Psoas muscle (tissue), 8 donors: ENCODE results near the gene GPRC5A. TPM values are rescaled to one million over a fixed set of nuclear protein-coding genes. Genes with fewer than 3 reads are reported as not detected.

ENCODE experiments used
- ATAC-seq, 4 donors: fragments of 200-7000 bp; cut with Tn5 transposase; one replicate each; pipeline ENCODE4 v1.9.1; 2020; ENCODE audit warnings: moderate library complexity in 3 of 4, mild to moderate bottlenecking in 2 of 4
- DNase-seq, 2 donors: peaks; one replicate each; pipeline ENCODE4 v3.0.0-alpha.2; 2020
- H3K27ac ChIP-seq: fragments of 200-600 bp; one replicate; pipeline ENCODE4 v1.8.0; 2022
- H3K27me3 ChIP-seq, 3 donors: fragments of 200-600 bp in 1 of 3; one replicate each; pipeline versions ENCODE4 v1.6.1 to v1.8.0; 2013 to 2022; ENCODE audit warnings: low read length in 2 of 3, mild to moderate bottlenecking in 2 of 3, moderate library complexity in 1 of 3; ENCODE audit not compliant: insufficient read depth in 3 of 3
- H3K36me3 ChIP-seq, 2 donors: fragments of 200-600 bp in 1 of 2; one replicate each; pipeline versions ENCODE4 v1.6.1 to v1.8.0; 2013 to 2022; ENCODE audit warnings: low read depth in 1 of 2, mild to moderate bottlenecking in 1 of 2, moderate library complexity in 1 of 2; ENCODE audit not compliant: insufficient read depth in 1 of 2
- H3K4me1 ChIP-seq: fragments of 200-600 bp; one replicate; pipeline ENCODE4 v1.8.0; 2022
- H3K4me3 ChIP-seq: fragments of 200-600 bp; one replicate; pipeline ENCODE4 v1.8.0; 2022; ENCODE audit warnings: mild to moderate bottlenecking
- H3K9me3 ChIP-seq: fragments of 200-600 bp; one replicate; pipeline ENCODE4 v1.8.0; 2022
- WGBS, 3 donors: extraction: QIAGEN DNeasy Blood & Tissue Kit; methylation state at CpG; one replicate each; pipeline versions ENCODE4 v1.1.6 to v1.1.7; 2013; 5-methylcytosine and 5-hydroxymethylcytosine counted together
- intact Hi-C, 2 donors: fragments of 100-400 bp; cut with DNase I; formaldehyde crosslinking; loops; one replicate each; pipeline versions ENCODE4 v1.11.0 to v1.14.2; 2022
- polyA plus RNA-seq, 3 donors: library from polyadenylated mRNA; stranded (reverse); fragments of 200-250 nt; gene quantifications; one replicate each; pipeline ENCODE4 v1.2.3, GENCODE V29; 2013
- total RNA-seq, 4 donors: library from RNA; stranded (reverse); fragmentation: NEBNext Ultra II Directional in 2 of 4; extraction: Animal tissue kit (Norgen Biotek cat#: 25700) in 2 of 4; gene quantifications; one replicate each; pipeline versions ENCODE4 v1.2.1 to v1.2.4, GENCODE V29; 2021 to 2023
- TF ChIP-seq, protein P1 (sequence below): fragments of 200-600 bp; IDR thresholded peaks from one replicate; pipeline ENCODE4 v1.8.0; 2022; ENCODE audit warnings: antibody characterized with exemption
- donor health status: healthy with polysubstance abuse.
- donor health status: DM: no; HTN: no; CAD: no; lungs with moderate emphysema.
- donor health status: Bipolar disorder and iron deficiency.
- donor health status: healthy.
- donor health status: DM: yes; HTN: yes; CAD: no.
- donor health status: DM: no; HTN: no; CAD: no.
- donor health status: DM: no; HTN: no; CAD: no.
- donor health status: DM: yes; HTN: yes; CAD: no.

Gene GPRC5A
- total and polyA plus RNA-seq, 7 donors, result 0.09 to 0.99 (median 0.28) TPM

DNA sequence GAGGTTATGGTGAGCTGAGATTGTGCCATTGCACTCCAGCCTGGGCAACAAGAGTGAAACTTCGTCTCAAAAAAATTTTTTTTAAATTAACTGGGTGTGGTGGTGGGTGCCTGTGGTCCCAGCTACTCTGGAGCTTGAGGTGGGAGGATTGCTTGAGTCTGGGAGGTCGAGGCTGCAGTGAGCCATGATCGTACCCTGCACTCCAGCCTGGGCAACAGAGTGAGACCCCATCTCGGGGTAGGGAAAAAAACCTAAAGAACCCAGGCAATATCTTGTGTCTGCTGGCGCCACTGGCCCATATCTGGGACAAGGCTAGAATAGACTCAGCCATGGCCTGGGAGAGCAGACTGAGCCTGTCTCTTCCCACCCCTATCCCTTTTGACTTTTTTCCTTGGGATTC, 9.1 kb upstream of the GPRC5A start:
- intact Hi-C loops, result no loop called here
- 89 to 92% (median 90%) methylated on average over 5 of the region's 5 CpGs for WGBS, 3 donors
- Histone ChIP-seq H3K9me3 (no peaks in the 10 kb centered on the region), H3K27me3 (no peaks in the 10 kb centered on the region), H3K4me1 (no peaks in the 10 kb centered on the region), H3K27ac (no peak overlapping the region), H3K4me3 (no peak overlapping the region), H3K36me3 (no peaks in the 10 kb centered on the region)
- TF ChIP-seq, protein P1, sequence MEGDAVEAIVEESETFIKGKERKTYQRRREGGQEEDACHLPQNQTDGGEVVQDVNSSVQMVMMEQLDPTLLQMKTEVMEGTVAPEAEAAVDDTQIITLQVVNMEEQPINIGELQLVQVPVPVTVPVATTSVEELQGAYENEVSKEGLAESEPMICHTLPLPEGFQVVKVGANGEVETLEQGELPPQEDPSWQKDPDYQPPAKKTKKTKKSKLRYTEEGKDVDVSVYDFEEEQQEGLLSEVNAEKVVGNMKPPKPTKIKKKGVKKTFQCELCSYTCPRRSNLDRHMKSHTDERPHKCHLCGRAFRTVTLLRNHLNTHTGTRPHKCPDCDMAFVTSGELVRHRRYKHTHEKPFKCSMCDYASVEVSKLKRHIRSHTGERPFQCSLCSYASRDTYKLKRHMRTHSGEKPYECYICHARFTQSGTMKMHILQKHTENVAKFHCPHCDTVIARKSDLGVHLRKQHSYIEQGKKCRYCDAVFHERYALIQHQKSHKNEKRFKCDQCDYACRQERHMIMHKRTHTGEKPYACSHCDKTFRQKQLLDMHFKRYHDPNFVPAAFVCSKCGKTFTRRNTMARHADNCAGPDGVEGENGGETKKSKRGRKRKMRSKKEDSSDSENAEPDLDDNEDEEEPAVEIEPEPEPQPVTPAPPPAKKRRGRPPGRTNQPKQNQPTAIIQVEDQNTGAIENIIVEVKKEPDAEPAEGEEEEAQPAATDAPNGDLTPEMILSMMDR, result no peak
- no peak for ATAC-seq
- DNase-seq, result no peak

DNA sequence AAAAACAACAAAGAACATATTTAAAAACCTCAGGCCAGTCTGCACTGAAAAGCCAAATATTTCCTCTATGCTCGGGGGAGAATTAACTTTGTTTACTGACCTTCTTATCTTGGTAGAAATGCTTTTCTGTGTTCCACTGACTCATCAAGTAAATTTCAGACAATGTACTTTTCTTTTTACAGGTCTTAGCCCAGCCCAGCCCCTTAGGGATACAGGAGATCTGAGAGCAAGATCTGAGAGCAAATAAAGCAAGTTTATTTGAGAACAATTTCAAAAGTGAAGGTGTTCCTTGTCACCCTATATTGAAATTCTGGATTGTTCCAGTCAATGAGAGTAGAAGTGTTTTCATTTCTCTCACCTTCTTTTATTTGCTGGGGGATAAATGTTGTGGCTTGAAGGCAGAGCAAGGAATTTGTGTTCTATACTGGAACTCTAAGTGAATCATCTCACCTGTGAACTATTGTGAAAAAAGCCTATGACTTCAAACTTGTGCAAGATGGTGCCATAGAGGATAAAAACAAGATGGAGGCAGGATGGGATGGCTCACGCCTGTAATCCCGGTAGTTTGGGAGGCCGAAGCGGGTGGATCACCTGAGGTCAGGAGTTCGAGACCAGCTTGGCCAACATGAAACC, 7.9 kb upstream of the GPRC5A start:
- no peak overlapping the region for H3K4me3 ChIP-seq
- TF ChIP-seq, protein P1, result no peak
- ATAC-seq (no peak), DNase-seq (no peak)
- H3K9me3 ChIP-seq, result no peaks in the 10 kb centered on the region
- peaks cover 0 to 4% (median 0%) of the 10 kb centered on the region in 3 donors for H3K27me3 ChIP-seq
- no peaks in the 10 kb centered on the region for H3K36me3 ChIP-seq
- no peak overlapping the region for H3K27ac ChIP-seq
- intact Hi-C loops, result no loop called here
- WGBS, 3 donors, result 88% methylated on average over 6 of the region's 6 CpGs
- no peaks in the 10 kb centered on the region for H3K4me1 ChIP-seq

DNA sequence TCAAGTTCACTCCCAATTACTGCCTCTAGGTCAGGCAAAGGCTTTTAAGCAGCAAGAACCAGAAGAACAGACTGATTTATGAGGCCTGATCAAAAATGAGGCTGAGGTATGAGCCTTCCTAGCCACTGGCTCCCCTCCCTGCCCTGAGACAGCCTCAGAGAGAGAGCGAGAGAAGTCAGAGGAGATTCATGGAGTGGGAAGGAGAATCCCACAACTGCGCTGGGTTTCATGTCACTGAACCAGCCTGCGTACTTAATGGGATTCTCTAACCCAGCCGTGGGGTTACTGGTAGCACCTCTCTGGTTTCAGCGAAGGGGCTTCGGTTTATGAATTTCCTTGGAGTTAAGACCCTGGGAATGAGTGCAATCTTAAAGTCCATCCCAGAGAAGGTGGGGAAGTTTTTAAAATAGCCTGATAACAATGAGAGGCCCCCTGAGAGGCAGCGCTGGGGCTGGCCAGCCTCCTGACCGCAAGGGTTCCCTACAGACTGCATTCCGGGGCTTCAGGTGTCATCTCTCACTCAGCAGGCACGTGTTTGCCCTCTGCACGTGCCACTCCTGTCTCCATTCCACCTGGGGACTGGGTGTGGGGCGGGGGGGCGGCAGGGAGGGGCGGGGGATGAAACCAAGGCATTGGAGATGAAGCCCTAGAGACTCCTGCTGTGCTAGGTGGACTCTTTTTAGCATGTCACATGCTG, 6.1 kb upstream of the GPRC5A start:
- TF ChIP-seq, protein P1, result no peak
- DNase-seq (no peak), ATAC-seq (no peak)
- H3K4me1 ChIP-seq, result no peaks in the 10 kb centered on the region
- intact Hi-C loops, result no loop called here
- H3K9me3 ChIP-seq, result no peaks in the 10 kb centered on the region
- H3K36me3 ChIP-seq, result no peaks in the 10 kb centered on the region
- 30 to 38% (median 32%) methylated on average over 13 to 14 of the region's 14 CpGs for WGBS, 3 donors
- peaks cover 0 to 14% (median 0%) of the 10 kb centered on the region in 3 donors for H3K27me3 ChIP-seq
- no peak overlapping the region for H3K4me3 ChIP-seq
- no peak overlapping the region for H3K27ac ChIP-seq

DNA sequence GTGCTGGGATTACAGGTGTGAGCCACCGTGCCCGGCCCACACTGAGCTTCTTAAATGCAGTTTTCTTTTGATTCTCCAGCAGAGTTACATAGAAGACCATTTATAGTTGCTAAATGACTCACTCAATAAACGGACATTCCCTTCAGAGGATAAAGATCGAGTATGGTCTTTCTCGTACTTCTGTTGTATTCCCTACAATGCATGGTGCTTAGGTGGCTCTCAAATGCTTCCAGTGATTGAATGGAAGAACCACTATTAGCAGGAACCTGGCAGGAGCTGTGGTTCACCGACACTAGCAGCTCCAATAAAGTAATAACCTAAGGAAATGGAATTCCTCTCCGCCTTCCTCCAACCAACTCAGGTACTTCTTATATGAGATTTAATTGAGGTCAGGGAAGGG, 3.9 kb upstream of the GPRC5A start:
- no peaks in the 10 kb centered on the region for H3K4me1 ChIP-seq
- ATAC-seq (no peak), DNase-seq (no peak)
- TF ChIP-seq, protein P1, result no peak
- peaks cover 0 to 19% (median 2%) of the 10 kb centered on the region in 3 donors for H3K27me3 ChIP-seq
- WGBS, 3 donors, result 55 to 67% (median 63%) methylated on average over 7 of the region's 7 CpGs
- no peak overlapping the region for H3K4me3 ChIP-seq
- H3K36me3 ChIP-seq, result no peaks in the 10 kb centered on the region
- H3K9me3 ChIP-seq, result no peaks in the 10 kb centered on the region
- intact Hi-C loops, result no loop called here
- no peak overlapping the region for H3K27ac ChIP-seq
